Stimulated activated CD8-positive, alpha-beta memory T cell treated with anti-CD3 and anti-CD28 coated beads, Interleukin-4, amount 100 ng/mL, for 24 hours (primary cell): ENCODE data around the gene ACER3.
"Not testable (repeated sequence)": the region's sequence is repeated elsewhere in the genome, so short reads cannot be mapped to it uniquely, and the experiment has no call there.

ENCODE experiments used
- DNase-seq: peaks from one replicate; pipeline ENCODE4 v3.0.0-alpha.2; 2020; ENCODE audit warnings: low read depth

The ACER3 gene

GRCh38 chr11:76919887-76920746 is 59.4 kb downstream of the ACER3 start:
- peak; percentile 21 for DNase-seq

DNA sequence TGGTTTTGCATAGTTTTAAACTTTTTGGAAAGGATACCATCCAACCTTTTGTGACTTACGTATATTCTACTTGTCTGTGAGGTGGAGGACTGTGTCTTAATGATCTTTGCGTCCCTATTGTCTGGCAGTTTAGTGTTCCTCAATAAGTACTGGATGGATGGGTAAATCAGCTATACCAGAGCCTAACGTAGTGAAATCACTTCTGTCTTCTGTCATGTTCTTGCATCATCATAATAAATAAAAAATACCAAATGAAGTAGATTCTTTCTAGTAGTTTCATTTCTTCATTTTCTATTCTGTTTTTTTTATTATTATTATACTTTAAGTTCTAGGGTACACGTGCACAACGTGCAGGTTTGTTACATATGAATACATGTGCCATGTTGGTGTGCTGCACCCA is 66.4 kb downstream of the ACER3 start:
- DNase-seq = no peak

DNA sequence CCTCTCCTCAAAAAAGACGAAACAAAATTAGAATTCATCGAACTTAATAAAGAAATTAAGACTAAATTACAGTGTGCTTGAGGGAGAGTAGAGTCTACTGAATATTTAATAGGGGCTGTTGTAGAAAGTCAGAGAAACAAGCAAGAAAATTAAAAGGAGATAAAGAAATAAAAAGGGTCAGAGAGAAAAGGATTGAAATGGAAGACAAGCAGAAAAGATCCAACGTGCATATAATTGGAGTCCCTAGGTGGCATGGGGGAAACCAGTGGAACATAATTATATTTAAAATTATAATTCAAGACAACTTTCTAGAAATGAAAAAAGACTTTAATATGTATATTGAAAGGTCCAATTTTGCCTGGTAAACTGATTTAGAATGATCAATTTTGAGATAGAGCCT is 74.3 kb downstream of the ACER3 start:
- DNase-seq = no peak

- no peak for DNase-seq
These were observed 78.5 kb downstream of the ACER3 start for GRCh38 chr11:76939219-76939631.

DNA sequence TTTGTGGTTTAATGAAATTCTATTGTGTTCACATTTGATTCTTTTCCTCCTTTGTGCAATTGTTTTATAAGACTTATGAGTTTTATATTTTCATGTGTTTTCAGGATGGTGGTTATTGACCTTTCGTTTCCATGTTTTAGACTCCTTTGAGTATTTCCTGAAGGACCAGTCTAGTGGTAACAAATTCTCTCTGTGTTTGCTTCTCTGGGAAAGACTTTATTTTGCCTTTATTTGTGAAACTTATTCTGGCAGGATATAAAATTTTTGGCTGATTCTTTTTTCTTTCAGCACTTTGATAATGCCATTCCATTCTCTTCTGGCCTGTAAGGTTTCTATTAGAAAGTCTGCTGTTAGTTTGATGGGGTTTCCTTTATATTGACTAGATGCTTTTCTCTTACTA is 83.5 kb downstream of the ACER3 start:
- DNase-seq = no peak

DNA sequence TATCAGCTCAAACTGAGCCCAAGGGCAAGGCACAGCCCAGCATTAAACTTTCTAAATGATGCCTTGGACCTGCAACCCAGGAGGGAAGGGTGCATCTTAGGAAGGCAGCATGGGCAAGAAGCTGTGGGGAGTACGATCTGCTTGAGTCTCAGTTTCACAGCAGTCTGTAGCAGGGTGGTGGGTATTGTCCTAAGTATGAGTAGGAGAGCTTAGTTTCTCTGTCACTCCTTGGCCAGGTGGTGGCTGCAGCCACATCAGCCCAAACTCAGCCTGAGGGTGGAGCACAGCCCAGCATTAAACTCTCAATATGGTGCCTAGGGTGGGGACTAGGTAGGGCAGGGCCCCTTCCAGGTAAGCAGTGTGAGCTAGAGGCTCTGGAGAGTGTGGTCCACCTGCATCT is 85.5 kb downstream of the ACER3 start:
- DNase-seq = no peak

DNA sequence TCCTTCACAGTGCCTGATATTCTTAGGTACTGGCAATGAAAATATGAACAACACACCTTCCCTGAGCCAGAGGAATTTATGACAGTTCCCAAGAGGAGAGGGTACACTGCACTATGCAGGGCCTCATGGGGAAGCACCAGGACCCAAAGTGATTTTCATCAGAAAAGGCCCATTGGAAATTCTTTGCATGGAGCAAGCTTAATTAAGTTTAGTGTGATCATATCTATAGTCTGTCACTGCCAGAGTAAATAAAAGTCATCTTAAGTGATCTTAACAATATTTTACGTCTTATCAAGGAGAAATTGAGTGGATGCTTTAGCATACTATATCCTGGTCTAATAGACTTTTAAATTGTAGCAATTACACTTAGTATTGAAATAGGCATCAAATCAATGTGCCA is 86.5 kb downstream of the ACER3 start:
- DNase-seq = no peak

GRCh38 chr11:76947800-76948199 is 87.1 kb downstream of the ACER3 start:
- no peak for DNase-seq

GRCh38 chr11:76955459-76956114 is 94.9 kb downstream of the ACER3 start:
- DNase-seq = no peak

GRCh38 chr11:76962583-76963416 is 102.1 kb downstream of the ACER3 start:
- DNase-seq = no peak

- not testable (repeated sequence) for DNase-seq
These were observed 102.9 kb downstream of the ACER3 start for GRCh38 chr11:76963417-76964168.

DNA sequence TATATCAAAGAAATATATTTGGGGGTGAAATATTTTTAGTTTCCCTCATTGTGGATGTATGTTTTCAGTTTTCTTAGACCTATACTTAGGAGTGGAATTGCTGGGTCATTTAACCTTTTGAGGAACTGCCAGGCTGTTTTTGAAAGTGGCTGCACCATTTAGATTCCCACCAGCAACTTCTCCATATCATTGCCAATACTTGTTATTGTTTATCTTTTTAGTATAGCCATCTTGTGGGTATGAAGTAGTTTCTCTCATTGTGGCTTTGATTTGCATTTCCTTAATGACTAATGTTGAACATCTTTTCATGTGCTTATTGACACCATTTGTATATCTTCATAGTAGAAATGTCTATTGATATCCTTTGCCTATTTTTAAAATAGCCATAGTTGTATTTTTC is 111.3 kb downstream of the ACER3 start:
- no peak for DNase-seq

- DNase-seq = no peak
These were observed 113.6 kb downstream of the ACER3 start for GRCh38 chr11:76974179-76974891.

DNA sequence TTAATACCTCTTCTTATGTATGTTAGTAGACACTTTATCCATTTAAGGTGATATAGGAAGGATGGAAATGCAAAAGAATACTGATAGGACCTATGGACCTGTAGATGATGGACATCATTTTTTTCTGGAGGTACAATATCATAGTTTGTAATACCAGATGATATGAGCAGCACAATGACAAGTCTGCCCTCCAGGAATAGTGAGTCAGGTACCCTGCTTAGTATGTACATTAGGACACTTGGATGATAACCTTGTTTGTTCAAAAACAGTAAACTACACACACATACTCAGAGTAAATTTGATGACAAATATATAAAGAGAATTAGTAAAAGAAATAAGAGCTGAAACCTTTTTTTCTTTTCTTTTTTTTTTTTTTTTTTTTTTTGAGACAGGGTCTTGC is 114.8 kb downstream of the ACER3 start:
- no peak for DNase-seq

GRCh38 chr11:76977791-76978190 is 117.1 kb downstream of the ACER3 start:
- DNase-seq = no peak

DNA sequence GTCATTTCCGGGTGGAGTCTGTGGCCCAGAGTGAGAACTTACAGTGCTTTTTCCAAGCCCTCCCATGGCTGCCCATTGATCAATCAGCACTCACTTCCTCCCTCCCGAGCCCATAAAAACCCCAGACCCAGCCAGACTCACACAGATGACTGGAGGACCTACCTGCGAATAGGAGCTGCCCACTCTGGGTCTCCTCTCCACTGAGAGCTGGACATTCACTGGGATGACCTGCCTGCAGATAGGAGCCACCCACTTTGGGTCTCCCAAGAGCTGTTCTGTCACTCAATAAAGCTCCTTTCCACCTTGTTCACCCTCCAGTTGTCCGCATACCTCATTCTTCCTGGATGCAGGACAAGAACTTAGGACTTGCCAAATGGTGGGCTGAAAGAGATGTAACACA is 117.5 kb downstream of the ACER3 start:
- no peak for DNase-seq

GRCh38 chr11:76978818-76979217 is 118.1 kb downstream of the ACER3 start:
- no peak for DNase-seq

- DNase-seq = no peak
These were observed 119.5 kb downstream of the ACER3 start for GRCh38 chr11:76980196-76980595.

DNA sequence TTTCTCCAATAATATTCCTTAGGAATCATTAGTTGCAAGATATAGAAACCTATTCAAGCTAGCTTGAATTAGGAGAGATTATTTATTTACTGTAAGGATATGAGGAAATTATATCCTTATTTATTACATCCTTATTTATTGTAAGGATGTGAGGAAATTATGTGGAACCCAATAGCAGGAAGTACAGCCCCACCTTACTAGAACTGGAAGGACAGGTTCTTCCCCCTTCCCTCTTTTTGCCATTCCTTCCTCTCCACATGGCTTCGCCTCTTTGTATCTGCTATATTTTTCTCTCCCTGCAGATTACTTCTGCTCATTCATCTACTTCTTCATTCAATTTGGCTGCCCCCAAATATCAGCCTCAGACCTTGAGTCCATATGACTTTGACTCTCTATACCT is 124.0 kb downstream of the ACER3 start:
- no peak for DNase-seq

- no peak for DNase-seq
These were observed 126.5 kb downstream of the ACER3 start for GRCh38 chr11:76987203-76987602.

- DNase-seq = no peak
These were observed 129.9 kb downstream of the ACER3 start for GRCh38 chr11:76990628-76991027.
